Measurements from ENCODE around the gene HHLA2. TPM values are rescaled to one million over a fixed set of nuclear protein-coding genes. Genes with fewer than 3 reads are reported as not detected.
A peak's percentile ranks its signal among the peaks of the same experiment; 100 is the strongest.

Gene HHLA2
- total RNA-seq, 2 donors from 2014 or later = 2.1 TPM; not detected in 1

- H3K9me3 ChIP-seq = no peaks in the 10 kb centered on the region
- peaks cover 8% of the 10 kb centered on the region for H3K4me1 ChIP-seq
- no peaks in the 10 kb centered on the region for H3K36me3 ChIP-seq (replicated peaks in 1 of 2; ENCODE audit: insufficient read depth in 1 of 2, low read depth in 2 of 2)
- WGBS, 2 donors = 62 to 73% methylated on average over 12 of the region's 12 CpGs
- TF ChIP-seq, protein P1, sequence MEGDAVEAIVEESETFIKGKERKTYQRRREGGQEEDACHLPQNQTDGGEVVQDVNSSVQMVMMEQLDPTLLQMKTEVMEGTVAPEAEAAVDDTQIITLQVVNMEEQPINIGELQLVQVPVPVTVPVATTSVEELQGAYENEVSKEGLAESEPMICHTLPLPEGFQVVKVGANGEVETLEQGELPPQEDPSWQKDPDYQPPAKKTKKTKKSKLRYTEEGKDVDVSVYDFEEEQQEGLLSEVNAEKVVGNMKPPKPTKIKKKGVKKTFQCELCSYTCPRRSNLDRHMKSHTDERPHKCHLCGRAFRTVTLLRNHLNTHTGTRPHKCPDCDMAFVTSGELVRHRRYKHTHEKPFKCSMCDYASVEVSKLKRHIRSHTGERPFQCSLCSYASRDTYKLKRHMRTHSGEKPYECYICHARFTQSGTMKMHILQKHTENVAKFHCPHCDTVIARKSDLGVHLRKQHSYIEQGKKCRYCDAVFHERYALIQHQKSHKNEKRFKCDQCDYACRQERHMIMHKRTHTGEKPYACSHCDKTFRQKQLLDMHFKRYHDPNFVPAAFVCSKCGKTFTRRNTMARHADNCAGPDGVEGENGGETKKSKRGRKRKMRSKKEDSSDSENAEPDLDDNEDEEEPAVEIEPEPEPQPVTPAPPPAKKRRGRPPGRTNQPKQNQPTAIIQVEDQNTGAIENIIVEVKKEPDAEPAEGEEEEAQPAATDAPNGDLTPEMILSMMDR (IDR thresholded peaks at IDR 0.05) = no peak
- no peak for TF ChIP-seq POLR2A (IDR thresholded peaks at IDR 0.05)
- peak overlapping the region in 1 of 4 donors; percentile 12 for H3K27ac ChIP-seq
- H3K4me3 ChIP-seq = no peak overlapping the region
- ATAC-seq = no peak
- peak in 1 of 4 donors; percentile 25 for DNase-seq
- no peaks in the 10 kb centered on the region for H3K27me3 ChIP-seq
- intact Hi-C loops (cut with DNase I) = no loop called here
Measured at GRCh38 chr3:108388136-108389132, 92.1 kb downstream of the HHLA2 start.

DNA sequence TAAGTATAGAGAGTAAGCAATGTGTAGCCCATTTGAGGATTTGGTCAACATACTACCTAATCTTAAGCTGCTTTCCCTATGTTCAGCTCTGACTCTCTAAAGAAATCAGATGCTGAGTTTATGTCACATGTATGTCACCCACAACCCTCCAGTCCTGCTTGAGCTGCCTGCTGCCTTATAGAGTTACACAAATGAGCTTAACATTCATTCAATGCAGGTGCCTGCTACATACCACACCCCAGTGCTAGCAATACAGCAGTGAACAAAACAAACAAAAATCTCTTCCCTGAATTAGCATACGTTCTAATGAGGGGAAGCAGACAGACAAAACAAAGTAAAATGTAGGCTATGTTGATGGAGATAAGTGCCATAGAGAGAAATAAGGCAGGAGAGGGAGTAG lies 93.0 kb downstream of the HHLA2 start:
- Histone ChIP-seq H3K9me3 (no peaks in the 10 kb centered on the region), H3K27me3 (no peaks in the 10 kb centered on the region), H3K27ac (no peak overlapping the region), H3K36me3 (replicated peaks in 1 of 2; ENCODE audit: insufficient read depth in 1 of 2, low read depth in 2 of 2) (no peaks in the 10 kb centered on the region), H3K4me3 (no peak overlapping the region), H3K4me1 (peaks cover 8% of the 10 kb centered on the region)
- no peak for TF ChIP-seq POLR2A (IDR thresholded peaks at IDR 0.05)
- TF ChIP-seq, protein P1 (IDR thresholded peaks at IDR 0.05) = no peak
- ATAC-seq (no peak), DNase-seq (no peak)
- 53 to 91% methylated on average over 1 of the region's 1 CpG for WGBS, 2 donors
- intact Hi-C loops (cut with DNase I) = no loop called here

DNA sequence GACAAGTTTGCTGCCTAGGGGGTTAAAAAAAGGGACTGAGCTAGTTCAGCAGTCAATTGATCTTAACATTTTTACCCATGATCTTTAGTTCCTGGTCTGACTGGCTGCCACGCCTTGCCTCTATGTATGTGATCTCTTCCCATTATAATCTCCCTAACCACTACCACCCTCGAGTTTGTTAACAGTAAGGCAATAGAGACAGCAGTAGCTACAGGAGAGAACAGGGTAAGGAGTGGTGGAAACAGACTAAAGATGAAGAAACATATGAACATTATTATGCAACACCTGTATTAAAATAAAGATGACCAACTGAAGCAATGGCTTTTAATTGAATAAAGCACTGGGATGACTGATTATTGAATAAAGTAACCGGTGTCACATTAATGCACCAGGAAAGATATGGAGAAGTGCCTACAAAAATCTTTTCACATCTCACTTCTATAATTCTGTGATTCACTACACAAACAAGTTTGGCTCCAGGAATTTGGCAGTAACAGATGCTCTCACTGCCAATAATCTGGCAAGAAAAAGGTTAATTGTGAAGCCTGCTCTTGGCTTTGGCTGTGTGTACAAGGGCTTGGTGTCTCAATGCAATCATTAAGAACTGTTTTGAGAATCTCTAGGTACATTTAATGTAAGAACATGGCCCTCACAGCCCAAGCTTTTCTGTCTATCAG lies 95.7 kb downstream of the HHLA2 start:
- H3K27ac ChIP-seq = no peak overlapping the region
- H3K4me3 ChIP-seq = no peak overlapping the region
- peaks cover 8% of the 10 kb centered on the region for H3K4me1 ChIP-seq
- H3K36me3 ChIP-seq (replicated peaks in 1 of 2; ENCODE audit: insufficient read depth in 1 of 2, low read depth in 2 of 2) = no peaks in the 10 kb centered on the region
- 57 to 58% methylated on average over 3 of the region's 3 CpGs for WGBS, 2 donors
- no peaks in the 10 kb centered on the region for H3K9me3 ChIP-seq
- TF ChIP-seq, protein P1 (IDR thresholded peaks at IDR 0.05) = no peak
- no peak for TF ChIP-seq POLR2A (IDR thresholded peaks at IDR 0.05)
- ATAC-seq = no peak
- no peaks in the 10 kb centered on the region for H3K27me3 ChIP-seq
- no peak for DNase-seq
- intact Hi-C loops (cut with DNase I) = no loop called here

GRCh38 chr3:108393128-108393900 lies 97.0 kb downstream of the HHLA2 start:
- Histone ChIP-seq H3K27me3 (no peaks in the 10 kb centered on the region), H3K4me1 (peaks cover 5% of the 10 kb centered on the region), H3K36me3 (replicated peaks in 1 of 2; ENCODE audit: insufficient read depth in 1 of 2, low read depth in 2 of 2) (no peaks in the 10 kb centered on the region), H3K27ac (no peak overlapping the region), H3K4me3 (no peak overlapping the region), H3K9me3 (no peaks in the 10 kb centered on the region)
- ATAC-seq (no peak), DNase-seq (no peak)
- no peak for TF ChIP-seq POLR2A (IDR thresholded peaks at IDR 0.05)
- TF ChIP-seq, protein P1 (IDR thresholded peaks at IDR 0.05) = no peak
- intact Hi-C loops (cut with DNase I) = no loop called here
- WGBS, 2 donors = 65 to 97% methylated on average over 2 to 3 of the region's 3 CpGs

Data from body of pancreas (tissue), 4 donors.